ENCODE results near the gene POM121. TPM values are rescaled to one million over a fixed set of nuclear protein-coding genes. Genes with fewer than 3 reads are reported as not detected.

Gene POM121
- total RNA-seq: 6.4 and 7.2 TPM in 2 replicates

GRCh38 chr7:72924733-72925545 lies at the start of gene POM121:
Gene POM121 (plus strand): TSS chr7:72925095. CDS start chr7:72925122, 27 bp downstream.

GRCh38 chr7:72968980-72969516 lies 44.2 kb downstream of the POM121 start, which contains the start of gene TRIM74:
Gene TRIM74 (minus strand): TSS chr7:72969466. CDS start chr7:72966157, 3,309 bp downstream.

Small RNAs within 50 kb of the gene (small RNA-seq; reads per million reads assigned to genes)
- not detected for gene RF00019

Other genes with a start within 250 kb of the POM121 start
- gene TYW1B, start 96.9 kb upstream of the POM121 start, total RNA-seq: 0.86 and 3.9 TPM in 2 replicates
- 0.13 TPM in 1 of 2 replicates, not detected in the other for gene TRIM74, start 44.4 kb downstream of the POM121 start, total RNA-seq
- not detected in 2 replicates for gene SPDYE8, start 104.7 kb downstream of the POM121 start, total RNA-seq
- gene SPDYE11, start 132.8 kb downstream of the POM121 start, total RNA-seq: under 0.01 TPM in 1 of 2 replicates, not detected in the other
- under 0.01 TPM in 1 of 2 replicates, not detected in the other for gene SPDYE9, start 160.9 kb downstream of the POM121 start, total RNA-seq

Data from articular chondrocyte of knee joint (primary cell).